ENCODE measurements around the gene CTNNA3. TPM values are rescaled to one million over a fixed set of nuclear protein-coding genes. Genes with fewer than 3 reads are reported as not detected.

Gene CTNNA3
- polyA plus RNA-seq, 2 donors = 0.08 to 0.10 TPM

DNA sequence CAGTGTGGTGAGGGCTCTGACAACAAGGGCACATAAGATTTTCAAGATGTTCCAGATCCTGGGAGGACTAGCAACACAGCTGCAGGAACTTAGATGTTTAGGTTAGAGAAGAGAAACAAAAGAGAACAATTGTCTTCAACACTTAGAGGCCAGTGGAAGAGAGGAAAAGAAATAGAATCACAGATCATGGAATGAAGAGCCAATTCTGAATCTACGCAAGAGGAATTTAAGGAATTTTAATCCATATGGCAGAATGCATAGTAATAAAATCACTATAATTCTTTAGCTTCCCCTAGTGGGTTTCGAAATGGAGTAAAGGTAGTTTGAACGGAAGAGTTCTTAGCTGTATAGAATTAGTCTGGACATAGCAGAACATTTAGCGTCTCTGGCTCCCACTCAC, 884.8 kb downstream of the CTNNA3 start:
- no peaks in the 10 kb centered on the region for H3K9me3 ChIP-seq (ENCODE audit: control insufficient read depth in 2 of 2, insufficient read depth in 1 of 2, low read depth in 1 of 2, low read length in 1 of 2)
- H3K27me3 ChIP-seq (ENCODE audit: control insufficient read depth in 1 of 2, insufficient read depth in 2 of 2, low read length in 2 of 2) = no peaks in the 10 kb centered on the region
- 88 to 89% methylated on average over 4 of the region's 4 CpGs for WGBS, 2 donors
- no peak overlapping the region for H3K27ac ChIP-seq (ENCODE audit: low read depth in 2 of 2, low read length in 1 of 2)
- H3K36me3 ChIP-seq (ENCODE audit: control insufficient read depth in 2 of 2, insufficient read depth in 2 of 2, low read length in 1 of 2) = no peaks in the 10 kb centered on the region
- no peak overlapping the region for H3K4me3 ChIP-seq (ENCODE audit: low read depth in 1 of 2, low read length in 2 of 2)
- H3K4me1 ChIP-seq (ENCODE audit: control insufficient read depth in 2 of 2, insufficient read depth in 2 of 2, low read length in 1 of 2) = no peaks in the 10 kb centered on the region

DNA sequence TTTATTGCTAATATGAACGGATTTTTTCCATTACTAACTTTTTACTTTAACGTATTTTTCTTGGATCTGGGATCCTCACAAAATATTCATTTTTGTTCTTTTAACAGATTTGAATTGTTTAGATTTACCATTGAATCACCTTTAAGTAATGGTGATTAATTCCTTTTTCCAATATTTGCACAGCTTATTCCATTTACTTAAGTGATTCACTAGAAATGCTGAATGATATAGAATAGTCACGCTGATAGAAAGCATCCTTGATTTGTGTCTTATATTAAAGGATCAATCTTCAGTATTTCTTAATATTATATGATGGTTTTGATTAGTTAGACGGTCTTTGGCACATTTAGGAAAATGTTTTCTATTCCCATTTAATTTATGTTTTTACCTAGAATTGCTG, 886.6 kb downstream of the CTNNA3 start:
- no peaks in the 10 kb centered on the region for H3K27me3 ChIP-seq (ENCODE audit: control insufficient read depth in 1 of 2, insufficient read depth in 2 of 2, low read length in 2 of 2)

GRCh38 chr10:66805612-66806011, 890.4 kb downstream of the CTNNA3 start:
- Histone ChIP-seq H3K4me3 (ENCODE audit: low read depth in 1 of 2, low read length in 2 of 2) (no peak overlapping the region), H3K36me3 (ENCODE audit: control insufficient read depth in 2 of 2, insufficient read depth in 2 of 2, low read length in 1 of 2) (no peaks in the 10 kb centered on the region), H3K9me3 (ENCODE audit: control insufficient read depth in 2 of 2, insufficient read depth in 1 of 2, low read depth in 1 of 2, low read length in 1 of 2) (no peaks in the 10 kb centered on the region), H3K27ac (ENCODE audit: low read depth in 2 of 2, low read length in 1 of 2) (no peak overlapping the region), H3K27me3 (ENCODE audit: control insufficient read depth in 1 of 2, insufficient read depth in 2 of 2, low read length in 2 of 2) (no peaks in the 10 kb centered on the region), H3K4me1 (ENCODE audit: control insufficient read depth in 2 of 2, insufficient read depth in 2 of 2, low read length in 1 of 2) (no peaks in the 10 kb centered on the region)
- 72 to 83% methylated on average over 1 of the region's 1 CpG for WGBS, 2 donors

More for the DNA sequence above, 886.6 kb downstream of the CTNNA3 start:
- Histone ChIP-seq H3K4me3 (ENCODE audit: low read depth in 1 of 2, low read length in 2 of 2) (no peak overlapping the region), H3K9me3 (ENCODE audit: control insufficient read depth in 2 of 2, insufficient read depth in 1 of 2, low read depth in 1 of 2, low read length in 1 of 2) (no peaks in the 10 kb centered on the region), H3K4me1 (ENCODE audit: control insufficient read depth in 2 of 2, insufficient read depth in 2 of 2, low read length in 1 of 2) (no peaks in the 10 kb centered on the region), H3K36me3 (ENCODE audit: control insufficient read depth in 2 of 2, insufficient read depth in 2 of 2, low read length in 1 of 2) (no peaks in the 10 kb centered on the region), H3K27ac (ENCODE audit: low read depth in 2 of 2, low read length in 1 of 2) (no peak overlapping the region)
- 77 to 81% methylated on average over 4 of the region's 4 CpGs for WGBS, 2 donors

DNA sequence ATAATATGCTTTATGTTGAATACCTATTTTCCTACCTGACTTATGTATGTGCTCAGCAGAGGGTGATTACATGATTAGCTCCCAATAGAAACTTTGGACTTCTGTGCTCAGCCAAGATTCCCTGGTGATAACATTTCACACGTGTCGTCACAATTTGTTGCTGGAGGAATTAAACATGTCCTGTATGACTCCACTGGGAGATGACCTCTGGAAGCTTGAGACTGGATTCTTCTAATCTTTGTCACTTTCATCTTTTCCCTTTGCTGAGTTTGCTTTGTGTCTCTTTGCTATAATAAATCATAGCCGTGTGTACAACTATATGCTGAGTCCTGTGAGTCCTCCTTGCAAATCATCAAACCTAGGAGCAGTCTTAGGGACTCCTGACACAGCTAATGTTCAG, 891.0 kb downstream of the CTNNA3 start:
- Histone ChIP-seq H3K4me3 (ENCODE audit: low read depth in 1 of 2, low read length in 2 of 2) (no peak overlapping the region), H3K4me1 (ENCODE audit: control insufficient read depth in 2 of 2, insufficient read depth in 2 of 2, low read length in 1 of 2) (no peaks in the 10 kb centered on the region), H3K27me3 (ENCODE audit: control insufficient read depth in 1 of 2, insufficient read depth in 2 of 2, low read length in 2 of 2) (no peaks in the 10 kb centered on the region), H3K27ac (ENCODE audit: low read depth in 2 of 2, low read length in 1 of 2) (no peak overlapping the region), H3K9me3 (ENCODE audit: control insufficient read depth in 2 of 2, insufficient read depth in 1 of 2, low read depth in 1 of 2, low read length in 1 of 2) (no peaks in the 10 kb centered on the region), H3K36me3 (ENCODE audit: control insufficient read depth in 2 of 2, insufficient read depth in 2 of 2, low read length in 1 of 2) (no peaks in the 10 kb centered on the region)
- 33 to 36% methylated on average over 3 of the region's 3 CpGs for WGBS, 2 donors

DNA sequence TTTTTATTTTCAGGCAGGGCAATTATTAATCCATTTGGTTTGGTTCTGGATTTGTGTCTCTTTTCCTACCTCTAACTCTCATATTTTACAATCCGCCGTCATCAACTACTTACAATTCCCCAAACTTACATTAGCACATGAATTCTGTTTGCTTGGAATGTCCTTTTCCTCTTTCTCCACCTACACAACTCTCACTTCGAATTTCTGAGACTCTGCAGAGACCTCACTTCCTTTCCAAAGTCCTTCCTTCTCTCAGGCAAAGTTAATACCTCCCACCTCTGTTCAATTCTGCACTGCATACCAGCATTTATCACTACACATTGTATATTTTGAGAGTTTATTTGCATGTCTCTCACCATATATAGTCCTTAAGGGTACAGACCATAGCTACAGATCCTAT, 892.8 kb downstream of the CTNNA3 start:
- Histone ChIP-seq H3K9me3 (ENCODE audit: control insufficient read depth in 2 of 2, insufficient read depth in 1 of 2, low read depth in 1 of 2, low read length in 1 of 2) (no peaks in the 10 kb centered on the region), H3K36me3 (ENCODE audit: control insufficient read depth in 2 of 2, insufficient read depth in 2 of 2, low read length in 1 of 2) (no peaks in the 10 kb centered on the region)
- WGBS, 2 donors = 54 to 60% methylated on average over 3 of the region's 3 CpGs

GRCh38 chr10:66799474-66799873, 896.5 kb downstream of the CTNNA3 start:
- Histone ChIP-seq H3K9me3 (ENCODE audit: control insufficient read depth in 2 of 2, insufficient read depth in 1 of 2, low read depth in 1 of 2, low read length in 1 of 2) (no peaks in the 10 kb centered on the region), H3K27ac (ENCODE audit: low read depth in 2 of 2, low read length in 1 of 2) (no peak overlapping the region), H3K4me1 (ENCODE audit: control insufficient read depth in 2 of 2, insufficient read depth in 2 of 2, low read length in 1 of 2) (no peaks in the 10 kb centered on the region), H3K27me3 (ENCODE audit: control insufficient read depth in 1 of 2, insufficient read depth in 2 of 2, low read length in 2 of 2) (no peaks in the 10 kb centered on the region), H3K4me3 (ENCODE audit: low read depth in 1 of 2, low read length in 2 of 2) (no peak overlapping the region), H3K36me3 (ENCODE audit: control insufficient read depth in 2 of 2, insufficient read depth in 2 of 2, low read length in 1 of 2) (no peaks in the 10 kb centered on the region)
- WGBS, 2 donors = 69 to 79% methylated on average over 2 of the region's 2 CpGs

More for the DNA sequence above, 892.8 kb downstream of the CTNNA3 start:
- Histone ChIP-seq H3K4me3 (ENCODE audit: low read depth in 1 of 2, low read length in 2 of 2) (no peak overlapping the region), H3K27ac (ENCODE audit: low read depth in 2 of 2, low read length in 1 of 2) (no peak overlapping the region), H3K27me3 (ENCODE audit: control insufficient read depth in 1 of 2, insufficient read depth in 2 of 2, low read length in 2 of 2) (no peaks in the 10 kb centered on the region), H3K4me1 (ENCODE audit: control insufficient read depth in 2 of 2, insufficient read depth in 2 of 2, low read length in 1 of 2) (no peaks in the 10 kb centered on the region)

GRCh38 chr10:66795866-66796265, 900.1 kb downstream of the CTNNA3 start:
- no peak overlapping the region for H3K4me3 ChIP-seq (ENCODE audit: low read depth in 1 of 2, low read length in 2 of 2)
- H3K4me1 ChIP-seq (ENCODE audit: control insufficient read depth in 2 of 2, insufficient read depth in 2 of 2, low read length in 1 of 2) = no peaks in the 10 kb centered on the region
- no peak overlapping the region for H3K27ac ChIP-seq (ENCODE audit: low read depth in 2 of 2, low read length in 1 of 2)
- H3K36me3 ChIP-seq (ENCODE audit: control insufficient read depth in 2 of 2, insufficient read depth in 2 of 2, low read length in 1 of 2) = no peaks in the 10 kb centered on the region
- H3K9me3 ChIP-seq (ENCODE audit: control insufficient read depth in 2 of 2, insufficient read depth in 1 of 2, low read depth in 1 of 2, low read length in 1 of 2) = no peaks in the 10 kb centered on the region
- WGBS, 2 donors = 64 to 84% methylated on average over 2 of the region's 2 CpGs
- H3K27me3 ChIP-seq (ENCODE audit: control insufficient read depth in 1 of 2, insufficient read depth in 2 of 2, low read length in 2 of 2) = no peaks in the 10 kb centered on the region

DNA sequence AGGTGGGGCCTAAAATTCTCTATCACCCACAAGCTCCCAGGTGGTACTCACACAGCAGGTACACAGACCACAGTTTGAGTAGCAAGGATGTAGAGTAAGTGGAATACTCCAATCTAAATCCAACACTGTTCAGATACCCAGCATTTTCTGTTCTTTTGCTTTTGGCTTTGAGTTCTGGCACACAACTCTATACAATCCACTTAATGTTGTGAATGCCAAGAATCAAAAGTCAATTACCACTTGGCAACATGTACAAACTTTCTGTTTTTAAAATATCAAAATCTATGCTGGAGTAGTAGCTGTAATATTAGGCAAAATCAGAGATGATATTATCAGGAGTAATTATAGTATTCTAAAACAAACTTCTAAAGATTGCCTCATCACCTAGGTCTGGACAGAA, 903.6 kb downstream of the CTNNA3 start:
- H3K9me3 ChIP-seq (ENCODE audit: control insufficient read depth in 2 of 2, insufficient read depth in 1 of 2, low read depth in 1 of 2, low read length in 1 of 2) = no peaks in the 10 kb centered on the region
- no peak overlapping the region for H3K4me3 ChIP-seq (ENCODE audit: low read depth in 1 of 2, low read length in 2 of 2)
- no peaks in the 10 kb centered on the region for H3K36me3 ChIP-seq (ENCODE audit: control insufficient read depth in 2 of 2, insufficient read depth in 2 of 2, low read length in 1 of 2)
- no peak overlapping the region for H3K27ac ChIP-seq (ENCODE audit: low read depth in 2 of 2, low read length in 1 of 2)
- no peaks in the 10 kb centered on the region for H3K4me1 ChIP-seq (ENCODE audit: control insufficient read depth in 2 of 2, insufficient read depth in 2 of 2, low read length in 1 of 2)
- no peaks in the 10 kb centered on the region for H3K27me3 ChIP-seq (ENCODE audit: control insufficient read depth in 1 of 2, insufficient read depth in 2 of 2, low read length in 2 of 2)

DNA sequence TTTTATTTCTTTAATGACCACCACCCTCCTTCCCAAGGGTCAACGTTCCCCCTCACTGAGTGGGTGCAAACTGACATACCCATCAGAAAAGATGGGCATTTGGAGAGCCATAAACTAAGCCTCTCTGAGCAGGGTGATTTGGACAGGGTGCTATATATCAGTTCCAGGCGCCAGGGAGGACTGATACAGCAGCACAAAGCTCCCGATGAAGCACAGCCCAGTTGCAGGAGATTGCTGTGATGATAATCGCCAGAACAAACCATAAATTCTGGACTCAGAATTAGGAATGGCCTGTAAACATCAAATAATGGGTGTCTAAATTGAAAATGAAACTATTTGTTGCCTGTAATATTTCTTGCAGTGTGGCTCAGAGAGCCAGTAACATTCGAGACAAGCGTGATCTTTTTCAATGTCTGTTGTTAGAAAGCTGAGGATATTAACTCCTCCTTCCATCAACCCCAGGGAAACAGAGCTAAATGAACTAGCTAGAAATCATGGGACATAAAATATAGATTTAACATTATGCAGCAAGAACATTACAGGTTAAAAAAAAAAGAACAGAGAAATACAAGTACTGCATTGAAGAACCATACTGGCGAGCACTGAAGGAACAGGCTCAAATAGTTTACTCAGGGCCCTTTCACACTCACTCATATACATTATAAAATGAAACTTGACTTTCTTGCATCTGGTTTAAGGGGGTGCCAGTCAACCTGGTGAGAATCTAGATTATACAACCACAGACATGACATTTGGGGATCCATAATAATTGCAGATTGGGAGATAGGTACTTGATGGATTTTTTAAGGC, 907.6 kb downstream of the CTNNA3 start:
- Histone ChIP-seq H3K9me3 (ENCODE audit: control insufficient read depth in 2 of 2, insufficient read depth in 1 of 2, low read depth in 1 of 2, low read length in 1 of 2) (no peaks in the 10 kb centered on the region), H3K4me1 (ENCODE audit: control insufficient read depth in 2 of 2, insufficient read depth in 2 of 2, low read length in 1 of 2) (no peaks in the 10 kb centered on the region), H3K27me3 (ENCODE audit: control insufficient read depth in 1 of 2, insufficient read depth in 2 of 2, low read length in 2 of 2) (no peaks in the 10 kb centered on the region), H3K36me3 (ENCODE audit: control insufficient read depth in 2 of 2, insufficient read depth in 2 of 2, low read length in 1 of 2) (no peaks in the 10 kb centered on the region), H3K27ac (ENCODE audit: low read depth in 2 of 2, low read length in 1 of 2) (no peak overlapping the region), H3K4me3 (ENCODE audit: low read depth in 1 of 2, low read length in 2 of 2) (no peak overlapping the region)
- 65 to 67% methylated on average over 7 of the region's 7 CpGs for WGBS, 2 donors

DNA sequence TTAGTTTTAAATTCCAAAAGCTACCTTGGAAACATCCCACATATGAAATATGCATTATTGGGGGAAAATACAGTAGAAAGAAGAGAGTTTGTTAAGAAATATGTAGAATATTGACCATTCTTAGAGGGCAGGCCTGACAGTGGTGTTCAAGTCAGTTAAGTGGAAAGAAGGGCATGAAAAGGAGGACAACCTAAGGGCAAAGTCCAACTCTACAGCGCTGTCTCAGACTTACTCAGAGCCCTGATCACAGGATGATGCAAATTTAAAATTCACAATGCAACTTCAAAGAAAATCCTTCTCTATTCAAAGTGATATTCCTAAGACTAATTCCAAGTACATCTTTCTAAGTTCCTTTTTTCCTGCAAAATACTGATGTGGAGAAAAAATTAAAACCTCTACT, 909.3 kb downstream of the CTNNA3 start:
- WGBS, 2 donors = 90 to 93% methylated on average over 1 of the region's 1 CpG

More for the DNA sequence above, 909.3 kb downstream of the CTNNA3 start:
- no peaks in the 10 kb centered on the region for H3K27me3 ChIP-seq (ENCODE audit: control insufficient read depth in 1 of 2, insufficient read depth in 2 of 2, low read length in 2 of 2)
- no peaks in the 10 kb centered on the region for H3K36me3 ChIP-seq (ENCODE audit: control insufficient read depth in 2 of 2, insufficient read depth in 2 of 2, low read length in 1 of 2)
- no peak overlapping the region for H3K4me3 ChIP-seq (ENCODE audit: low read depth in 1 of 2, low read length in 2 of 2)
- no peaks in the 10 kb centered on the region for H3K4me1 ChIP-seq (ENCODE audit: control insufficient read depth in 2 of 2, insufficient read depth in 2 of 2, low read length in 1 of 2)
- no peak overlapping the region for H3K27ac ChIP-seq (ENCODE audit: low read depth in 2 of 2, low read length in 1 of 2)
- no peaks in the 10 kb centered on the region for H3K9me3 ChIP-seq (ENCODE audit: control insufficient read depth in 2 of 2, insufficient read depth in 1 of 2, low read depth in 1 of 2, low read length in 1 of 2)

All from esophagus (tissue), 2 donors.